GM19035 (cell line): ENCODE results near the gene ERAP2.

ENCODE experiments used
- ATAC-seq: cut with Tn5 transposase; IDR thresholded peaks from one replicate; pipeline ENCODE4 v1.9.1; 2021; ENCODE audit not compliant: unreplicated experiment

The ERAP2 gene

DNA sequence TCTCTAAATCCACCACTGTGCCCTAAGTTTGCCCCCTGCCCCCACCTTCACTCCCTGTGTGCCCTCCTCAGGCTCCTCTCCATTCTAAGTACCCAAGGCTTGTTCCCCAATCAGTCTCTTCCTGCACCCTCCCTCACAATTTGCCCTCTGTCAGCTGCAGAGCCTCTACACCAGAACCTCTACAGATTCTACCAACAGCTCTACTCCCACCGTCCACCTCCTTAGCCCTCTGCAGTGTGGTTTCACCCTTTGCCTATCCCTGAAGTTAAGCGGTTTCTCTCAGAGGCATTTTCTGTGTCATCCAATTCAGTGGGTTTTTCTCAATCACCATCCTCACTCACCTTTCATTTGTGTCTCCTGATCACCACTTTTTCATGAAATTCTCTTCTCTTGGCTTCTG lies 13.2 kb upstream of the ERAP2 start:
- no peak for ATAC-seq

DNA sequence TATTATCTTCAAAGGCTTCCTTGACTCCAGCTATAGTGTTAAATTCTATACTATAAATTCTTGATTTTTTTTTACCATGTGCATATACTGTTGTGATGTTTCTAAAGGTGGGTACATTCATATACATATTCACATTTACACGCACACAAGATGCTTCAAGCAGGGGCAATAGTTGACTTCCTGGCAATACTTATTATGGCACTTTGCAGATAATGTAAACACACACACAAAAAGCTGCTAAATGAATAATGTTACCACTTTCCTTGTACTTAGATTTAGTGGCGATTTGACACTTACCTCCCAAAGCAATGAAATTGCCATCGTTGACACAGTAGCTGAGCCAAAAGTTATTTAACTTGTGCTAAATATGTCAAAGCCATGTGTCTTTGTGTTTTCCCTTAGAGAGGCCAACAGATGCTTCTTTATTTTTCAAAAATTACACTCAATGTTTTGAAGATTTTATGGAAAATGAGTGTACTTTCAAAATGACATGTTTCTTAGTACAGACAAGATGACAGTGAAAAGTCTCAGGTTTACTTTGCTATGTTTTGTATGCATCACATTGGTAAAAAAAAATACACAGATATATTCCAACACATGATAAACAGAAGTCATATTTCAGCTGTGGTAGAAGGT lies 12.2 kb upstream of the ERAP2 start:
- ATAC-seq: no peak

DNA sequence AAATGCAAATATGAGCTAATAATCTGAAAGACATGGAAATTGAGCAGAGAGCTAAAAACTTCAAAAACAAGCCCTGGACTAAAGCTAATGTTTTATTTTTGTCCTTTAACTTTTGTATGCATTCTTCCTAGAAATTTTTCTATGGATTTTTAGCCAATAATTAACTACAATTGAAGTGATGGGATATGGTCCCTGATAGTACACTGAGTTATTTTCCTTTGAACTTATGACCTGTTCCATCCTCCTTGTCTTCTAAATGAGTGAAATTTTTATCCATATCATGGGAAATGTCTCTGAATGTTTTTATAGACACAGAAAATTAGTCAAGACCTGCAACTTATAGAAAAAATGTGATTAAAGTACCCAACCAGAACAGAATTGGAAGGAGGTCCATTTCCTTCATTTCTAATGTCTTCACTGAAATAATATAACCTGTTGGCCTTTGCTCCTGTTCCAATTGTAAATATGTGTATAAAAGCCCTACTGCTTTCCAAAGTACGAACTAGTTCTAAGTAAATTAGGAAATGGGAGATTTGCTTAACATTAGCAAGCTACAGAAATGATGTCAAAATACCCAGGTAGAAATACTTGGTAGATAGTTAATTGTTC lies 11.3 kb upstream of the ERAP2 start:
- ATAC-seq: no peak

DNA sequence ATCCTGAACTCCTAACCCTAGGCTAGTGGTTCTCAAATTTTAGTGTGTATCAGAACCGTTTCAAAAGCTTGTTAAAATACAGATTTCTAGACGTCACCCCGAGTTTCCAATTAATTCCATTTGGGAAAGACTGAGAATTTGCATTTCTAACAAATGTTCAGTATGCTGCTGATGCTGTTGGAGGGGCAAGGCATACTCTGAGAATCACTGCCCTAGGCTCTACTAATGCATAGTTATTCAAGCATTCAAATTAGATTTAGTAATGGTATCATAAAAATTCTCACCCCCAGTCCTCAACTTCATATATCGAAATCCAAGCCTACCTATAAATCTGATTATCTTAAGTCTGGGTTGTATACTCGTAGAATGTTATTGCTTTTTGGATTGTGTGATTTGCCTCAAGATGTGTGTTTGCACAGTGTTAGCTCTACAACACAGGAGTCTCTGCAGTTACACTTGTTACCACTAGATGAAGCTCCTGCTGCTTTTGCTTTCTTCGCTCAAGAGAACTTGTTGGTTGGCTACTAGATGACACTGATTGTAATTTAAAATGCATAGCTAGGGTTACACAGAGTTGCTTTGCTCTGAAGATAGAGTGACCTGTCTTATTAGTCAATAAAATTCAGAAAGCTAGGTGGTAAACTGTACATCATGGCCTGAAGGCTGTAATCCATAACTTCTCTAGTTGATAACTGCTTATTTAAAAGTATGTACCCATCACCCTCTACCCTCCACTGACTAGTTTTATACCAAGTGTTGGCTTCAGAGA lies 7.5 kb upstream of the ERAP2 start:
- ATAC-seq: peak; percentile 80

DNA sequence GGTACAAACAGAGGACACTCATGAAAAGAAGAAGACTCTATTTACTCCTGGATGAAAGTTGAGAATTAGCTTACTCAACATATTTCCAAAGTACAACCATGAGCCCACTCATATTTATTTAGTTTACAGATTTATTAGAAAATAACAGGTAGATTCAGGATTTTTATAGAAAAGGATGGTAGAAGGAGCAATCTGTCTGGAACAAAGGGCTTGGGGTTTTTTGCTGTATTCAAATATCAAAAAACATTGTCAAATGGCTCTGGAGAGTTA lies 7.0 kb upstream of the ERAP2 start:
- no peak for ATAC-seq

DNA sequence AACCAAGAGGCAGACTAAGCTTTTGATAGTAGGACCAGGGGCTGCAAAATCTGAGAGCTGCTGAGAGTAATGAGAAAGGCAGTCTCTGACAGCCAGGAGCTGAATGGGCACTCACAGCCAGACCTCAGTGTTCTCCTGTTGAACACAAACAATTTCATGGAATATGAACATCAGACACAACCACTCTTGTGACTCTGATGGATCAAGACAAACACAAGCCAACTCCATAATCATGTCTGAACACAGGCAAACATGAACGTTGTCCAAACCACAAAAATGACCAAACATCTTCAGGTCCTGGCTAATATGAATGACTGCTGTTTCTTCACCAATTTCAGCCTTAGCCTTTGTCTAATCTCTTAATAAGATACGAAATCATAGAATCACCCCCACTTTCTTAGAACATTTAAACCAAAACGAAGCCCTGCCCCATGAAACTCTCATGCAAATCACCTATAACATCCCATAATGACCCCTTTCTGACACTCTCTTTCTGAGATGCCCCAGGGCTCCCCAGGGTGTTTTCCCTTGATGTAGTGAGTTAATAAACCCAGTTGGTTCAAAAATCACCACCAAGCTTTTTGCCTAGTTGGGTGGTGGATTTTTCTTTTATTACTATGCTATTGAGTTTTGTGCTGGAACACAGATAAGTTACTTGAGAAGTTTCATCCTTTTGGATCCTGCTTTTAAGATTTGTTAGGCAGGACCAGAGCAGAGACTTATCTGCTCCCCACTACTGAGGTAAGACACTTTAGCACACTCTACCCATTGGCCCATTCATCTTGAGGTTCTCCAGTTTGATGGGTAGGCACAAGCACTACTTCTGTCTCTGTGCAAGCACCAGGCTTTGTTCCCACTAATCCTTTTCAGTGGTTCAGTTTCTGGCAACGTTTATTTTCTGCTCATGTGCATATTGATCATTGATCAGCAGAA lies 5.9 kb upstream of the ERAP2 start:
- ATAC-seq: peak; percentile 76

DNA sequence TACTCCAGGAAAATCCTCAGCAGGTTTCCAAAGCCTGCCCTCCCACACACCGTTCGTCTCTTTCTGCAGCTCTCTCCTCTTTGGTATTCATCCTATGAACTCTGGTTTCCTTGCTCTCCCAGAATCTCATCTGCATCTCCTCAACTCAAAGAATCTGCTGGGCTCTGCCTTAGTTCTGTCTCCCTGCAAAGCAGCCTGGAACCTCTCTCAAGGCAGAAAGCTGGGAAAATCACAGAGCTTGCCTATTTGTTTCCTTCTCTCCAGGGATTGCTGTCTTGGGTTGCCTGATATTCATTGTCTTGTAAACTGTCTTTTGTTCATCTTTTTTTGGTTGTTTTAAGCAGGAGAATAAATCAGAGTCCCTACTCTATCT lies 5.3 kb upstream of the ERAP2 start:
- ATAC-seq: no peak

DNA sequence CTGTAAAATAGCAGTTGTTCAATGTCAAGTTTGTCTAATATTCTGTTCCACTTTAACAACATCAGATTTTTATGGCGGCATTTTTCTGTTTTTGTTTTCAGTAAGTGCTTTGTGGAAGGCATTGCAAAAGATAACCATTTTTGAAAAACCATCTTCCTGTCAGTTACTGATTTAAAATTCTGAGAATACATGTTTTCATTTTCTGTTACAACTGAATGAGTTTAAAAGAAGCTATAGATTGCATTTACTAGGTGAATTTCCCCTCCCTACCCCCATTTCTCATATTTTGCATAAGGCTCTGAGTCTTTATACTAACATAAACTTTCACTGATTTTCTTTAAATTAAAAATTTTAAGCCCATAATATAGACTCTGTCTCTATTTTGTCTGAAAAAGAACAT lies 4.6 kb upstream of the ERAP2 start:
- ATAC-seq: no peak

DNA sequence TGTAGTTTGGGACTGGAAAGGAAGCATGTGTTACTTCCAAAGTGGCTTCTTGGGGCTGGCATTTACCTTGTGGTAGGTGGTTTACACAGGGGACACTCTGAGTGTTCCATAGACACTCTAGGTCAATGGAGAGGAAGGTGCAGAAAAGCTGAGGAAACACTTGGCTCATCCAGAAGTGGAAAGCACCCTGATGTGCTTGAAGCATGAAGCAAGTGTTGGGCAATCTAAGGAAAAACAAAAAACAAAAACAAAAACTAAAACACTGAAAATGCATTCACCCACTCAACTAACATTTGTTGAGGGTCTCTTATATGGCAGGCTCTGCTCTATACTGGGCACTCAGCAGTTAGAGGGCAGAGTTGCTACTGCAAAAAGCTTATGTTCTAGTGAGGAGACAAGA lies 2.9 kb upstream of the ERAP2 start:
- ATAC-seq: no peak

DNA sequence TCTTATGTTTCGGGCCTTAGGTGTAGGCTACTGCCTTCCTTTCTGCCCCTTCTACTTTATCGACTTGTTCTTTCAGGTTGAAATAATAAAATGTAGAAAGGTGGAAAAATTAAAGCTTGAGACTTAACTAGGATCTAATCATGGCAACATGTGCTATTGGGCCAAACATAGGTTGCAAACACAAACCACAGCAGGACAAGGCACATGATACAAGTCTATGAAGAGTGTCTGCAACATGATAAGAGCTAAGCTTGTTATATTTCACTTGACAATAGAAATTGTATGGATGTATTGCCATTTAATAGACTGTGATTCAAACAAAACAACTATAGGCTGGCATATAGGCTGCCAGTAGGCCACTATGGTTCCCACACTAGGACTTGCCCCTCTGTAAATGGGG lies 1.7 kb upstream of the ERAP2 start:
- no peak for ATAC-seq

DNA sequence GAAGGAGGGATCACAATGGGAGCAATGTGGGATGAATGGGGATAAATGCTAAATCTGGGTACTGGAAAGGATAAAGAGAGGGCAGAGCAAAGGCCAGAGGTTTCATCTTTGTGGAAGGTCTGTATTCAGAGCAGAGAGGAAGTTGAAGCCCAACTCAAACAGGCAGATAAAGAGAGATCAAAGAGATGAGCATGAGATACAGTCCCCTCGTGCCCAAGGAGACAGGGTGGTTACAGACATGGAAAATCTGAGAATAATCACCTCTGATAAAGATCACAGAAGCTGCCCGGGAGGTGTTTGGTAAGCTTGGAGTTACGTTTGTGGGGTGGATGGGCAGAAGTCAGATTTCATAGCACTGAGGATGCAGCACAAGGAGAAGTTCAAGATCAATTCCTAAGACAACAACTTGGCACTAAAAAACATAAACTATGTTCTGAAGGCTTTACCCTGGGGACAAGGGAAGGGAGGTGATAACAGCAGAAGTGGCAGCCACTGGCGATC lies 459 bp upstream of the ERAP2 start:
- peak; percentile 11 for ATAC-seq

DNA sequence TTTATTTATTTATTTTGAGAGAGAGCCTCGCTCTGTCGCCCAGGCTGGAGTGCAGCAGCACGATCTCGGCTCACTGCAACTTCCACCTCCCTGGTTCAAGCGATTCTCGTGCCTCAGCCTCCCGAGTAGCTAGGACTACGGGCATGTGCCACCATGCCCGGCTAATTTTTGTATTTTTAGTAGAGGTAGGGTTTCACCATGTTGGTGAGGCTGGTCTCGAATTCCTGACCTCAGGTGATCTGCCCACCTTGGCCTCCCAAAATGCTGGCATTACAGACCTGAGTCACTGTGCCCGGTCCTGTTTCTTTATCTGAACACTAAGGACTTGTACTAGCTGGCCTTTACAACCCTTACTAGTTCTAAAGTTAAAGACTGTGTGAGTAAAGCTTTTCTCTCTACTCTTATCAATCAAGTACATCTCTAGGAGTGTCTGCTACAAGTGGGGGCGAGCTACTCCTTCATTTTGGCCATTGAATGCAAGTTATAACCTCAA lies 723 bp downstream of the ERAP2 start:
- peak; percentile 15 for ATAC-seq

DNA sequence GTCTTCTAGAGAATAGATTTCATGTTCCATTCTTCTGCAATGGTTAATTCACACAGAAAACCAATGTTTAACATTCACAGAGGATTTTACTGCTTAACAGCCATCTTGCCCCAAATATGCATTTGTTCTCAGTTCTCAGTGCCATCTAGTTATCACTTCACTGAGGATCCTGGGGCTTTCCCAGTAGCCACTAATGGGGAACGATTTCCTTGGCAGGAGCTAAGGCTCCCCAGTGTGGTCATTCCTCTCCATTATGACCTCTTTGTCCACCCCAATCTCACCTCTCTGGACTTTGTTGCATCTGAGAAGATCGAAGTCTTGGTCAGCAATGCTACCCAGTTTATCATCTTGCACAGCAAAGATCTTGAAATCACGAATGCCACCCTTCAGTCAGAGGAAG lies 3.4 kb downstream of the ERAP2 start:
- no peak for ATAC-seq

DNA sequence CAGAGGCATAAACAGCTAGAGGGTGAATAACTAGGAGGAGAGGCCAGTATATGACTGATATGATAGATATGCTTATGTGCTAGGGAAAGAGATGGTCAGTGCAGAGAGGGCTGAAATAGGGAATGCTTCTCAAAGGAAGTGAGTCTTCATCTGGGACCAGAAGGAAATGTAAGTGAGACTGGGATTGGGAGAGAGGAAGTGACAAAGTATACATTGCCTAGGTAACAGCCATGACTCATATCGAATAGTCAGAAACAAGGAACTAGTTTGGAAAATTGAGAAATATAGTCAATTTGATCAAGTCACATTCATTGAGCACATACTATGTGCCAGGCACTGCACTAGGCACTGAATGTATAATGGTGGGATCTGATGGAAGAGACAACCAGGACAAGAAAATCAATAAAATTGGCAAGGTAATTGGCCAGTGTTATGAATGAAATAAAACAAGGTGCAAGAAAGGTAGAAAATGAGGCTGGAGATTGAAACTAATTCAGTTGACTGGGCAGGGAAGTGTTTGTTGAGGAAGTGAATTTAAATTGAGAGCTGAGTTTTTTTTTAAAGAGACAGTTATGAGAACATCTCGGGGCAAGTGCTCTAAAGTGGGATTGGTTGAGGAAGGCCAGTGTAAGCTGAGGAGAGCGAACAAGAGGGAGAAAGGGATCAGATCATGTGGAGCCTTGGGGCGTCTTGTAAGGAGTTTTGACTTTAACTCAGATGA lies 4.3 kb downstream of the ERAP2 start:
- ATAC-seq: no peak

DNA sequence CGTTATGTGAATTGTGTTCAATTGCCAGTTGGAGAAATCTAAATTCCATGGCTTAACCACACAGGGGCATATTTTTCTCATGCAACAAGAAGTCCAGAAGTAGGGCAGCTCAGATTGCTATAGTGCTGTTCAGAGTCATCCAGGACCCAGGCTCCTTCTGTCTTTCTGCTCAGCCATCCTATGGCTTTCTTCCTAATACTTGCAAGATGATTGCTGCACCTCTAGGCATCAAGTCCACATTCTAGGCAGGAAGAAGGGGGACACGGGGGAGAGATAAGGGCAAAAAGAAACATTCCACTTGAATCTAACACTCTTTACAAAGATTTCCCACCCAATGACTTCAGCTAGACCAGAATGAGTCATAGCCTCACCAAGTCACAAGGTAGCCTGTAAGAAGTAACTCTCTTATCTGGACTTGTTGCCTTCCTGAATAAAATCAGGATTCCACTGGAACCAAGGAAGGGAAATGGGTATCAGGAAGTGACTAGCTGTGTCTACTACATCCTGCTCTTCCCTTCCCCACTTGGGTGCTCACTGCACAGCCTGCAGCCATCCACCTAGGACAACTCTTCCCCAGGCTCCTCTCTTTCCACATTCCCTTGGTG lies 5.3 kb downstream of the ERAP2 start:
- ATAC-seq: no peak

DNA sequence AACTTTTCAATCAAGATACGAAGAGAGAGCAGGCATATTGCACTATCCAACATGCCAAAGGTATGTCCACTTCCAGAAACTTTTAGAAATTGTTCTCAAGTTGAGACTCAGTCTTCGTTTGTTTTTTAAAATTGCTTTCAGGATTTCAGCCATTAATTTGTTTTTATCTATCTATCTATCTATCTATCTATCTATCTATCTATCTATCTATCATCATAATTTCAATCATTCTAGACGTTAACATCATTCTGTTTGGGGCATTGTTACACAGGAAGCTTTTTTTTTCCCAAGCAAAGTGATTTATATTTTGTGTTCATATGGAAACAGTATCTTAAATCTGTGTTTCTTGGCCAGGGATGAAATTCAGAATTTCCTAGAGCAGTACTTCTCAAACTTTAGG lies 7.6 kb downstream of the ERAP2 start:
- no peak for ATAC-seq

DNA sequence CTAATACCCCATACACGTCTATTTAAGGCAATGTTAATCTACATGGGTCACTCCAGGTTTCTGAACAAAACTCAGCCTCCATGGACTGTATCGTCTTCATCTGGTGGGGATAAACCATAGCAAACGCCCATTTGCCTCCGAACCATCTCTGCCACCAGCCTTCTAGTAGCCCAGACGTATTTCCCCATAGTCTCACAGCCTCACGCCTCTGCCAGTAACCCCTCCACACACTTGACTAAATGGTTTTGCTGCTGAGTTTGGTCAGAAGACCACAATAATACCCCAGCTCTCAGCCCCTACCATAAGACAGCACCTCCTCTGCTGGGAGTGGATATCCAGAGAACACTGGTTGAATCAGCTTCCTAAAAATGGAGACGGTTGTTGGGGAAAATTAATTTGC lies 8.7 kb downstream of the ERAP2 start:
- ATAC-seq: no peak

DNA sequence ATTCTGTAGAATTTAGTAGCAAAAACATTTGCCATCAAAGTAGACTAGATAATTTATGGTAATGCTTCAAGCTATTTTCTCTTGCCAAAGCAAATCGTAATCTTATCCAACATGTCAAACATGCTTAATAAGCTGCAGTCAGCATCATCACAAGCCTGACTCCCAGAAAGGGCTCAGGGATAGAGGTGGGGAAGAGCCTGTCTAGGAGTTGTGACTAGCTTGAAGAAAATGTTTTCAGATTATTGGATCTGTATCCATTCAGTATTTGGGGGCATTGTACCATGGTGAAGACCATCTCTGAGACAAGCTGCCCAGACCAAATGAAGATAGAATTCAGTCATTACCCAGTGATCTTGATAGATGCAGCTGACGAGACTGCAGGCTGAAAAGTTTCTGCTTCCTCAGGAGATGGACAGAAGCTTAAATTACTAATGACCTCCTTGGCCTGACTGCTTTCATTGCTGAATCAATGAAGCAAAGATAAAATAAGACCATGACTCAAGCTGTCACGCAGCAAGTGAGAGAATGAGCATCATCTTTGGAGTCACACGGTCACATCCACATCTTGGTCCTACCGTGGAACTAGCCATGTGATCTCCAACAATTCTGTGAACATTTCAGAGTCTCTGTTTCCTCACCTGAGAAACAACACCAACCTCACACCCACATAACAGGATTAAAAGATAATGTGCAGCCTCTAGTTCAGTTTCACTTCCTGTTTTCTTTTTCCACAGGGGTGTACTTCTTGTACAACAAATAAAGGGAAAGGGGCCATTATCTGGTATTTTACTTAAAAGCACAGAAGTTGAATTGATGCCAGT lies 9.4 kb downstream of the ERAP2 start:
- ATAC-seq: peak; percentile 81

DNA sequence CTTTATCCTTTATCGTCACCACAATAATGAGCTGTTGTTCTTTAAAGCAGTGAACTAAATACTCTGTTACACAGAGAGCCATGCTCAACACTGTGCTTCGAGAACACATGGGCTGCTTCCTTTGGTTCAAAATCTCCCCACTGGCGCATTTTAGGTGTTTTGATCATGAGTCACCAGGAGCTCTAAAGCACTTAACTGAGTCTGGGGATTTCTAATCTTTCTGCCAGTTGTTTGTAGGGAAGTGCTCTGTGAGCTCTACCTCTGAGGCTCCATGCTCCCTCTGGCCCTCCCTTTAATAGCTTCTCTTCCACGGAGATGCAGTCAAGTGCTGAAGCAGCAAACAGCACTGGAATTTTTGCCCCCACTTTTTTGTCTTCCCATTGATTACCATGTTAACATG lies 17.0 kb downstream of the ERAP2 start:
- ATAC-seq: no peak
